ENCODE data around the gene AKR7A3.

The AKR7A3 gene

GRCh38 chr1:19288324-19289241 lies at the start of gene AKR7A3:
Gene AKR7A3, minus strand, starts transcription at chr1:19288770. Its CDS starts 61 bp downstream, at chr1:19288709.
- DNase-seq (ENCODE audit: low spot score) = peak; percentile 68

DNA sequence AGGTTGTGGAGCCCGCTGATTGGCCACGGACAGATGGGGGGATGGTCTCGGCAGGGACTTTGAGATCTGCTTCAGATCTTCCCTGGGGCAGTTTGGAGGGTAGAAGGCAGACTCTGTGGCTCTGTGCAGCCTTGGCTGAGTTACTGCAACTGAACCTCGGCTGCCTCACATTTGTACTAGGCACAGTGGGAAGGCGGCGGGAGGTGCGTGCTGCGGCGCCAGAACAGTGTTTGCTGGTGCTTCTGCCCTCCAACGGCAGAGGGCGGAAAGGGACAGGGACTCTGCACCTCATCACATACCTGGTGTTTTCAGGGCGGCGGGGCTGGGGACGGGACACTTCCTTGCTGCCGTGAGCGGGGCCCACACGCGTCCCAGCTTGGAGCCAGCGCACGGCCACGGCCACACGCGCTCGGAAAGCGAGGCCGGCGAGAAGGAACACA lies 49.8 kb upstream of the AKR7A3 start:
- DNase-seq (ENCODE audit: low spot score) = no peak

GRCh38 chr1:19337289-19337688 lies 48.7 kb upstream of the AKR7A3 start:
- DNase-seq (ENCODE audit: low spot score) = no peak

DNA sequence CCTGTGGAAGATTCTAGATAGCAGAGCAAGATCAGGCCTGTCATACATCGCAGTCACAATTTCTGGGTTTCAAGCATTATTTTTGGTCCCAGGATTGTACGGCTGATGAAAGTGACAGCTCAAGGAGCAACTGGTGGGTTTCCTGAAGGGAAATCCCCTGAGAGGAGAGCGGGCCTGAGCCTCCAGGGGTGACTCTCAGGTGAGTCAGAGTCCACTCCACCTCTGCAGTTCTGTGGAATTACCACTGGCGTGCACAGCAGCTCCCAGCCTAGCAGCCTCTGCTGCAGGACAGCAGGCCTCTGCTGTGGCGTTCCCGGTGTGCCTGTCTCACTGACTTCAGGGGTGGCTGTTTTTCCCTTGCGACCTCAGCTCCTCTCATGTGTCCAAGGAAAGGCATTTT lies 48.0 kb upstream of the AKR7A3 start:
- no peak for DNase-seq (ENCODE audit: low spot score)

GRCh38 chr1:19333587-19334354 lies 45.2 kb upstream of the AKR7A3 start:
- no peak for DNase-seq (ENCODE audit: low spot score)

GRCh38 chr1:19332832-19333231 lies 44.3 kb upstream of the AKR7A3 start:
- no peak for DNase-seq (ENCODE audit: low spot score)

DNA sequence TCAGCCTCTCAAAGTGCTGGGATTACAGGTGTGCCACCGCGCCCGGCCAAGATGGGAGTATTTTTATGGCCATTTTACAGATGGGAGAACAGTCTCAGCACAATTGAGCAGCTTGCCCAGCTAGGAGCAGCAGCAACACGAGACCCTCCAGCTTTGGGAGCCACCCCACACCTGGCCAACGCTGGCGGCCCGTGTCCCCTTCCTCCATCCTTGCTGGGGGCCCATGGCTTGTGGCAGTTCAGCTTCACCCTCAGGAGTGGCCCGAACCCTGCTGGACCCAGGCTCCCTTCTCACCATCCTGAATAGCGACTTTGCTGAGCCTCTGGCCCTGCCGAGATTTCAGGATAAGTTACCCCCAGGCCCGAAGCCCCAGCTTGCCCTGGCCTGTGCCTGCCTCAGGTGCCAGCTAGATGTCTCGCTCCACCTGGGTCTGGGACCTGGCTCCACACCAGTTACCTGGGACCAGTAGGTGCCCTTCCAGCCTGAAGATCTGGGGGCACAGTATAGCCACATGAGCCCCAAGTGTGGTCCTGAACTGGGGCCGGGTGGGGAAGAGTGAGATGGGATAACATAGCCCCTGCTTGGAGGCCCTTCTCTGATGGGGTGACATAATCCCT lies 42.8 kb upstream of the AKR7A3 start:
- DNase-seq (ENCODE audit: low spot score) = no peak

DNA sequence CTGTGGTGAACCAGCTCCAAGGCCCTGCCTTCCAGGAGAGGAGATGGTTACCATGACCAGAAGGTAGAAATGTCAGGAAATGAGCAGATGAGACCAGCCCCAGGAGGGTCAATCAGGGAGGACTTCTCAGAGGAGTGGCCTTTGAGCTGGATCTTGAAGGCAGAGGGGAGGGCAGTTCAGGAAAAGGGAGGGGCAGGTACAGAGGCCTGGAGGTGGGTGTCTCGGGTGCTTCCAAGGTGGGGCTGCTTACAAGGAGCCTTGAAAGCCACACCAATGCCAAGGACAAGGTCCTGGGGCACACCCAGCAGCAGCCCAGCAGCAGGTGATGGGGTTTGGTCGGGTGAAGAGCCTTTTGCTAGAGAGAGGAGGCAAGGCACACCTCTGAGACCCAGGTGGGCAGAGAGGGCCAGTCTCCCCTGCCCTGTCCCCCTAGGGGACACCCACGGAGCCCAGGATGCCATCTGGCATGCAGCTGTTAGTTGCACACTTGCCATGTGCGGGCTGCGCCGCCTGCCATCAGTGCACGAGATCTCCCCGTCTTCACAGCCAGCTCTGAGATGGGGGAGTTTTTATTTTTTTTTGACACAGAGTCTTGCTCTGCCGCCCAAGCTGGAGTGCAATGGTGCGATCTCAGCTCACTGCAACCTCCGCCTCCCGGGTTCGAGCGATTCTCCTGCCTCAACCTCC lies 42.0 kb upstream of the AKR7A3 start:
- no peak for DNase-seq (ENCODE audit: low spot score)

- no peak for DNase-seq (ENCODE audit: low spot score)
Measured at GRCh38 chr1:19329611-19330010, 41.0 kb upstream of the AKR7A3 start.

GRCh38 chr1:19329188-19329587 lies 40.6 kb upstream of the AKR7A3 start:
- no peak for DNase-seq (ENCODE audit: low spot score)

DNA sequence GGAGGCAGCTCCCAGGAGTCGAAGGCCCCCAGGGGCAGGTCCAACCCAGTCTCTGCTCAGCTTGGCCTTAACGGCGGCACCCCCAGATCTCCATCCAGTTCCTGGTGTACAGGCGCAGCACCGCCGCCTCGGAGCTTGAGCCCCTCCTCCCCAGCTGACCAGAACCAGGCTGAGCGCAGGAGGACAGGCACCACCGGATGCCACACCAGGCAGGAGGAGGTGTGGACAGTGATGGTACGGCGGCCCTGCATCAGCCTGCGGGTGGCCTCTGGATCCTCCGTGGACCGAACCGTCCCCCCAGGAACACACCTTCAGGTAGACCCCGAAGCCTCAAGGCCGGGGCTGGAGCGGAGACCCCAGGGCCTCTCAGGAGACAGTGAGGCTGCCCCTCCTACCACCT lies 39.9 kb upstream of the AKR7A3 start:
- DNase-seq (ENCODE audit: low spot score) = no peak

DNA sequence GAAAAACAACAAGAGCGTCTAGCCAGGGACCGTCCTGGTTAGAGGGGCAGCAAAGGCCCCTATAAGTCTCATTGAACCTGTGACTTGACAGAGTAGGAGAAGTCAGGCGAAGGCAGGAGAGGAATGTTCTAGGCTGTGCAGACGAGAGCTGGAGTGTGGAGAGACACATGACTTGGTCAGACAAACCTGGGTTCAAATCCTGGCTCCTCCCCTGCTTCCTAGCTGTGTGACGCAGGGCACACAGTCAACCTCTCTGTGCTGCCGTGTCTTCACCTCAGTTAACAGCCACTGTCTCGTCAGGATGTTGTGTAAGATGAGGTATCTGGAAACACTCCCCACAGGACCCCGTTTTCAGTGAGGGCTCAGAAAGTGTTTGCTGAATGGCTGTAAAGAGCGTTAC lies 39.2 kb upstream of the AKR7A3 start:
- DNase-seq (ENCODE audit: low spot score) = no peak

DNA sequence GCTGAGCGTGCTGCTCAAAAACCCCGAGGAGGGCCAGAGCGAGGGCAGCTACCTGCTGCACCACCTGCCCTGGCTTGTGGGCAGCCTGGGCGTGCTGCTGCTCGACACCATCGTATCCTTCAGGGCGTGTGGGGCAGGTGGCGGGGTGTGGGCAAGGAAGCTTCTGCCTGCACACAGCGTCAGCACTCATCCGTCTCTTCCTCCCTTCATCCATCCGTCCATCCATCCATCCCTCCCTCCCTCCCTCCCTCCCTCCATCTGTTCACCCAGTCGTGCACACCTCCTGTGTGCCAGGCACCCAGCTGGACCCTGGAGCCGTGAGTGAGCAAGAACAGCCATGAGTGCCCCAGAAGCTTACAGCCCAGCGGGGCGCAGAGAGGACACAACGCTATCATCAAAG lies 38.7 kb upstream of the AKR7A3 start:
- no peak for DNase-seq (ENCODE audit: low spot score)

DNA sequence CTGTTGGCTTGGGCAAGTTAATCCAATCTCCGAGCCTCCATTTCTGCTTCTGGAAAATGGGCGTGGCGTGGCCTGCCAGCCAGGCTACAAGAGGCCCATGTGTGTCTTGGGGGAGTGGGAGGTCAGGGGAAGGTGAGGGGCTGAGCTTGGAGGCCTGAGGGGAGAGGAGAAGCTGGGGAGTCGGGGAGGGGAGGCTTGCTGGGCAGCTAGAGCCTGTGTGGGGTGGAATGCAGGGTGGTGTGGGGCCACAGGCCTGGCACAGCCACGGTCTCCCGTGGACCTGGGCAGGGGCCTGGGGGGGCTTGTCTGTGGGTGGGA lies 38.1 kb upstream of the AKR7A3 start:
- DNase-seq (ENCODE audit: low spot score) = no peak

DNA sequence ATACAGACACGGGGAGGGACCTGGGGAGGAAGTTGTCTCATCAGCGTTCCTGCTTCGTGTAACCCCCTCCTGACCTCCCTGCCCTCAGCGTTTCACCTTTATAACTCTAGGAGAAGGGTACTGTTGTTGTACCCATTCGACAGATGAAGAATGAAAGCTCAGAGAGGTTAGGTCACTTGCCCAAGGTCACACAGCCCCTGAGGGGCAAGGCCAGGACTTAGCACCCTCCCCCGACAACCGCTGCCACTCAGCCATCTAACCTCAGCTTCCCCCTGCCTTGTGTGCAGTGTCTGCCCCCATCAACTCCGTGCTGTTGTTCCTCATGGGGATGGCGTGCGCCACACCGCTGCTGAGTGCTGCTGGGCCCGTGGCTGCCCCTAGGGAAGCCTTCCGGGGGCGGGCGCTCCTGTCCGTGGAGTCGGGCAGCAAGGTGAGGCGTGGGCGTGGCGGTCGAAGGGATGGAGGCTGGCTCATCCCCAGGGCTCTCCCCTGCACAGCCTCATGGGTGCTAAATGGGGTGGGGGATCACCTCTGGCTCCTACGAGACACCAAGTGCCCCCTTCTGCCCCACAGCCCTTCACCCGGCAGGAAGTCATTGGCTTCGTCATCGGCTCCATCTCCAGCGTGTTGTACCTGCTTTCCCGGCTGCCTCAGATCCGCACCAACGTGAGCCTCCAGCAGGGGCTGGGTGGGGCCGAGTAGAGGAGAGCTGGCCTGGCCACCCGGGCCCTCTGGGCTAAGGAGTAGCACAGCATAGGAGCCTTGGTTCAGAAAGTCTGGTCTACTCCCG lies 37.6 kb upstream of the AKR7A3 start:
- DNase-seq (ENCODE audit: low spot score) = no peak

- no peak for DNase-seq (ENCODE audit: low spot score)
Measured at GRCh38 chr1:19325368-19325957, 36.9 kb upstream of the AKR7A3 start.

DNA sequence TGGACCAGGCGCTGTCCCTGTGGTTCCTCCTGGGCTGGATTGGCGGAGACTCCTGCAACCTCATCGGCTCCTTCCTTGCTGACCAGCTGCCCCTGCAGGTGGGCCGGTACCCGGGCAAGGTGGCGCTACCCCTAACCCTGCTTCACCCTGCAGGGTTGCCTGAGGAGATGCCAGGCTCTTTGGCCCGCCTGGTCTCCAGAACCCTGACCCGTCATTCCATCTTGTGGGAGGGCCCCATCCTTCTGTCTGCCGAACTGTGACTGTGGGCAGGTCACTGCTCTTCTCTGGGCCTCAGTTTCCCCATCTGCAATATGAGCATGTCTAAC lies 36.1 kb upstream of the AKR7A3 start:
- DNase-seq (ENCODE audit: low spot score) = no peak

DNA sequence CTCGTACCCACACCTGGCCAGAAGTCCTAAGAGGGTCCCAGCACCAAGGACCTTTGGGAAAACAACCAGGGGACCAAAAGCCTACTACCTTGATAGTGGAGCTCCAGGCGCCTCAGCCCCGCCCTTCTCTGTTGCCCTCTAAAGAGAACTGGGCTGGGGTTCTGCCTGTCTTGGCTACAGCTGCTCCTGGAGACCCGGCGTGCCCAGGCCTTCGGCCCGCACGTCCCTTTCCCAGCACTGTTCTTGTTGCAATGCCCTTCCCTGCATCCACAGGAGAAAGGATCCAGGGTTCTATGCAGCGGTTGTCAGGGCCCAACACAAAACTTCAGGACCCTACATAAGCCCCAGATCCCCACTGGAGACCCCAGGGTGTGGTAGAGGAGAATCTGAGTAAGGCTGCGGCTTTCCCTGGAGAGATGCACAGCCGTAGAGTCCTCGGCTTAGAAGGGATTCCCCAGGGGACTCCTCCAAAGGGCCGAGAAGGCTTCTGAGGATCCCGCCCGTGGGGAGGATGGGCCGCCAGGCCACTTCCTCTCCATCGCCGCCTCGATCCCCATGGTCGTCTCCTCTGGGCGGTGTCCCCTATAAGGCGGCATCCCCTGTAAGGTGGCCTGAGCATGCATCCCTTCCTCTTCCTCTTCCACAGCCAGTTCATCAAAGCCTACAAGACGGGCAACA lies 35.6 kb upstream of the AKR7A3 start:
- no peak for DNase-seq (ENCODE audit: low spot score)

GRCh38 chr1:19322481-19322880 lies 33.9 kb upstream of the AKR7A3 start:
- DNase-seq (ENCODE audit: low spot score) = no peak

DNA sequence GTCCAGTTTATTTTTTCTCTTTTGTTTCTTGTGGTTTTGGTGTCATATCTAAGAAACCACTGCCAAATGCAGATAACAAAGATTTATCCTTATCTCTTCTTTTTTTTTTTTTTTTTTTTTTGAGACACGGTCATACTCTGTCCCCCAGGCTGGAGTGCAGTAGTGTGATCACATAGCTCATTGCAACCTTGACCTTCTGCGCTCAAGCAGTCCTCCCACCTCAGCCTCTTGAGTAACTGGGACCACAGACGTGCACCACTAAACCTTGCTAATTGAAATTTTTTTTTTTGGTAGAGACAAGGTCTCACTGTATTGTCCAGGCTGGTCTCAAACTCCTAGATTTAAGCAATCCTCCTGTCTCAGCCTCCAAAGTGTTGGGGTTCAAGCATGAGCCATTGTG lies 32.5 kb upstream of the AKR7A3 start:
- DNase-seq (ENCODE audit: low spot score) = no peak

- DNase-seq (ENCODE audit: low spot score) = no peak
Measured at GRCh38 chr1:19319196-19319595, 30.6 kb upstream of the AKR7A3 start.

Data from hematopoietic multipotent progenitor cell treated with erythropoietin and hydrocortisone succinate and interleukin-3 and kit ligand, for 15 days (in vitro differentiated cells).